ENCODE data around the gene MAL. TPM values are rescaled to one million over a fixed set of nuclear protein-coding genes. Genes with fewer than 3 reads are reported as not detected.
A peak's percentile ranks its signal among the peaks of the same experiment; 100 is the strongest.

The MAL gene
- total RNA-seq, 1 donor, result not detected

- no peak overlapping the region for H3K4me2 ChIP-seq (ENCODE audit: insufficient read depth, low read length)
- peaks cover 11% of the 10 kb centered on the region for H3K27me3 ChIP-seq (ENCODE audit: insufficient read depth, low read length)
- no peak overlapping the region for H3K27ac ChIP-seq (ENCODE audit: low read depth, low read length)
- DNase-seq (ENCODE audit: insufficient read length, low spot score, missing footprints), result no peak
- H3K4me1 ChIP-seq (ENCODE audit: insufficient read depth, low read length), result no peaks in the 10 kb centered on the region
- no peaks in the 10 kb centered on the region for H3K36me3 ChIP-seq (ENCODE audit: insufficient read depth, low read length)
- no peak overlapping the region for H3K4me3 ChIP-seq (ENCODE audit: insufficient read depth, low read length)
- H2AFZ ChIP-seq (ENCODE audit: low read length), result no peak overlapping the region
- H4K20me1 ChIP-seq (ENCODE audit: insufficient read depth, low read length), result no peaks in the 10 kb centered on the region
- no peaks in the 10 kb centered on the region for H3K9me3 ChIP-seq (ENCODE audit: low read depth, low read length)
- no peaks in the 10 kb centered on the region for H3K79me2 ChIP-seq (ENCODE audit: insufficient read depth, low read length)
- no peak for TF ChIP-seq CTCF (IDR thresholded peaks at IDR 0.05; ENCODE audit: extremely low read depth, low read depth, low read length)
Observed at GRCh38 chr2:95013726-95014125, 11.8 kb upstream of the MAL start.

DNA sequence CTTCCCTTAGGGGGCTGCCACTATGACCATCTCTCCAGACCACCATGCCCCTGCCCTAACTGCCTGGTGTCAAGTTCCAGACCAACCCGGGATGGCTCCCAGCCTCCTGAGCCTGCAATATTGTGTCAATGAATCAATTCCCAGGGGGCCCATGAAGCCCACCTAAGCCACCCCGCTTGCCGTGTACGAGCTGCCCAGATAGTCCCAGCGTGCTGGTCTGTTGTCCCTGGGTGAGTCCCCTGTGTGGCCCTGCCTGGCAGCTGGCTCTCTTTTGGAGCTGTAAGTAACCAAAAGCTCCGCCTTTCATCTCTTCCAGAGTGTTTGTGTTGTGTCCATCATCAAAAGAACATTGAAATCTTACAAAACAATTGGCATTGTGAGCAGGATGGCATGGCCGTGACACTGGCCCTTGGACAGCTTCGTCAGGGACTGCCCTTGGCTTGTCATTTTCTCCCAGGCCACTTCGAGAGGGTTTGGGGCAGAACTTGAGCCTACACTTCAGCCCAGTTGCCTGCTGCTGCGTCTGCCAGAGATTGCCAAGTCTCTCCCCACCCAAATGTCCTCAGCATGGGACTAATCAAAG is 11.3 kb upstream of the MAL start:
- DNase-seq (ENCODE audit: insufficient read length, low spot score, missing footprints), result no peak
- Histone ChIP-seq H3K36me3 (ENCODE audit: insufficient read depth, low read length) (no peaks in the 10 kb centered on the region), H3K27me3 (ENCODE audit: insufficient read depth, low read length) (peaks cover 11% of the 10 kb centered on the region), H3K9me3 (ENCODE audit: low read depth, low read length) (no peaks in the 10 kb centered on the region), H2AFZ (ENCODE audit: low read length) (no peak overlapping the region), H3K27ac (ENCODE audit: low read depth, low read length) (no peak overlapping the region), H3K4me3 (ENCODE audit: insufficient read depth, low read length) (no peak overlapping the region), H3K79me2 (ENCODE audit: insufficient read depth, low read length) (no peaks in the 10 kb centered on the region), H4K20me1 (ENCODE audit: insufficient read depth, low read length) (no peaks in the 10 kb centered on the region), H3K4me1 (ENCODE audit: insufficient read depth, low read length) (no peaks in the 10 kb centered on the region), H3K4me2 (ENCODE audit: insufficient read depth, low read length) (no peak overlapping the region)
- no peak for TF ChIP-seq CTCF (IDR thresholded peaks at IDR 0.05; ENCODE audit: extremely low read depth, low read depth, low read length)

- no peaks in the 10 kb centered on the region for H4K20me1 ChIP-seq (ENCODE audit: insufficient read depth, low read length)
- H3K4me2 ChIP-seq (ENCODE audit: insufficient read depth, low read length), result no peak overlapping the region
- H3K4me1 ChIP-seq (ENCODE audit: insufficient read depth, low read length), result no peaks in the 10 kb centered on the region
- H3K36me3 ChIP-seq (ENCODE audit: insufficient read depth, low read length), result no peaks in the 10 kb centered on the region
- H3K27me3 ChIP-seq (ENCODE audit: insufficient read depth, low read length), result peaks cover 14% of the 10 kb centered on the region
- DNase-seq (ENCODE audit: insufficient read length, low spot score, missing footprints), result no peak
- H3K9me3 ChIP-seq (ENCODE audit: low read depth, low read length), result no peaks in the 10 kb centered on the region
- TF ChIP-seq CTCF (IDR thresholded peaks at IDR 0.05; ENCODE audit: extremely low read depth, low read depth, low read length), result no peak
- no peak overlapping the region for H3K4me3 ChIP-seq (ENCODE audit: insufficient read depth, low read length)
- H3K27ac ChIP-seq (ENCODE audit: low read depth, low read length), result no peak overlapping the region
- no peak overlapping the region for H2AFZ ChIP-seq (ENCODE audit: low read length)
- H3K79me2 ChIP-seq (ENCODE audit: insufficient read depth, low read length), result no peaks in the 10 kb centered on the region
Observed at GRCh38 chr2:95015261-95015912, 10.1 kb upstream of the MAL start.

DNA sequence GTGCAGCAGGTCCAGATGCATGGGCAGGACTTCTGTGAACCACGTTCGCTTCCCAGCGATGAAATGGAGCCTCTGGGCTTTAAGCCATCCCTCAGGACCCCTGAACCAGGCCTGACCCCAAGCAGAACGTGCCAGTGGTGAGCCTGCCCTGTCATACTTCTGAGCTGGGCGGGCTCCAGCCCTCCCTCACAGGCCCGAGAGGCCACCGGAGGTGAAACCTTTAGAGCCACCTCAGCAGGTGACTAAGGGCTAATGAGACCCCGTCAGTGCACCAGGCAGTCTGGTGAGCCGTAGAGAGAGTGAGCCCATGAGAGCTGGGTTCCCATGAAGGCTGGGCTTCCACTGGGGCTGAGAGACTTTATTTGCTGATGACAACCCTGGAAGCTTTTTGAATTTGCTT is 8.9 kb upstream of the MAL start:
- DNase-seq (ENCODE audit: insufficient read length, low spot score, missing footprints), result peak; percentile 54
- Histone ChIP-seq H4K20me1 (ENCODE audit: insufficient read depth, low read length) (no peaks in the 10 kb centered on the region), H3K4me2 (ENCODE audit: insufficient read depth, low read length) (no peak overlapping the region), H3K27me3 (ENCODE audit: insufficient read depth, low read length) (peaks cover 18% of the 10 kb centered on the region), H3K4me1 (ENCODE audit: insufficient read depth, low read length) (no peaks in the 10 kb centered on the region), H3K4me3 (ENCODE audit: insufficient read depth, low read length) (no peak overlapping the region), H2AFZ (ENCODE audit: low read length) (no peak overlapping the region), H3K27ac (ENCODE audit: low read depth, low read length) (no peak overlapping the region), H3K36me3 (ENCODE audit: insufficient read depth, low read length) (no peaks in the 10 kb centered on the region), H3K9me3 (ENCODE audit: low read depth, low read length) (no peaks in the 10 kb centered on the region), H3K79me2 (ENCODE audit: insufficient read depth, low read length) (no peaks in the 10 kb centered on the region)
- TF ChIP-seq CTCF (IDR thresholded peaks at IDR 0.05; ENCODE audit: extremely low read depth, low read depth, low read length), result no peak
